Panc1 (cell line): ENCODE measurements around the gene CEP57. TPM values are rescaled to one million over a fixed set of nuclear protein-coding genes. Genes with fewer than 3 reads are reported as not detected.

Experiments used
- ATAC-seq: fragments of 200-7000 bp; cut with Tn5 transposase; 2 replicates; pipeline ENCODE4 v1.9.1; 2020; ENCODE audit warnings: mild to moderate bottlenecking, moderate library complexity
- BruUV-seq: library from RNA; stranded (reverse); fragments of 400-500 nt; replicated peaks from 2 replicates; lab custom pipeline; 2021; lab: Mats Ljungman, UMichigan
- CTCF ChIA-PET: fragments of 300-600 bp; sonication (Branson Sonifier 250); formaldehyde crosslinking; loops from one replicate; lab custom pipeline; 2022; ENCODE audit warnings: antibody characterized with exemption; lab: Charles Lee
- POLR2A ChIA-PET: fragments of 300-600 bp; sonication (Branson Sonifier 250); formaldehyde crosslinking; loops from one replicate; lab custom pipeline; 2022; ENCODE audit warnings: antibody characterized with exemption; lab: Charles Lee
- DNase-seq: peaks from one replicate; pipeline ENCODE4 v3.0.0-alpha.2; 2010; ENCODE audit warnings: low read depth, low spot score
- H3K27ac ChIP-seq: 2 replicates; pipeline ENCODE4 v1.5.1; 2011; ENCODE audit warnings: mild to moderate bottlenecking, low read length, inconsistent platforms
- H3K27me3 ChIP-seq: fragments of 200-500 bp; sonication (Bioruptor generic); 2 replicates; pipeline ENCODE4 v1.6.0; 2014; ENCODE audit warnings: low read length, inconsistent platforms; ENCODE audit not compliant: control insufficient read depth, insufficient read depth
- H3K36me3 ChIP-seq: fragments of 200-500 bp; sonication (Bioruptor generic); 2 replicates; pipeline ENCODE4 v1.5.1; 2014; ENCODE audit warnings: inconsistent platforms, mild to moderate bottlenecking, low read length, moderate library complexity; ENCODE audit not compliant: control insufficient read depth, insufficient read depth
- H3K4me1 ChIP-seq: 2 replicates; pipeline ENCODE4 v1.5.1; 2011; ENCODE audit warnings: inconsistent platforms, mild to moderate bottlenecking, low read length, moderate library complexity; ENCODE audit not compliant: control insufficient read depth, insufficient read depth
- H3K4me3 ChIP-seq, 2 experiments: 2 replicates each; pipeline ENCODE4 v1.5.1; 2011 to 2012; ENCODE audit warnings: low read depth in 2 of 2, low read length in 2 of 2, mild to moderate bottlenecking in 2 of 2, inconsistent platforms in 1 of 2, moderate library complexity in 1 of 2
- H3K9me3 ChIP-seq: fragments of 200-500 bp; sonication (Bioruptor generic); 2 replicates; pipeline ENCODE4 v1.5.1; 2014; ENCODE audit warnings: low read depth, mild to moderate bottlenecking, inconsistent platforms, low read length, moderate library complexity; ENCODE audit not compliant: control insufficient read depth, insufficient read depth
- POLR2AphosphoS5 ChIP-seq: IDR thresholded peaks from 2 replicates; pipeline ENCODE4 v1.6.1; 2012; ENCODE audit warnings: mild to moderate bottlenecking, low read depth, low read length, moderate library complexity
- SIN3A ChIP-seq: IDR thresholded peaks from 2 replicates; pipeline ENCODE4 v1.6.1; 2012; ENCODE audit warnings: low read depth, mild to moderate bottlenecking, low read length, moderate library complexity, borderline replicate concordance; ENCODE audit not compliant: insufficient read depth
- TCF7L2 ChIP-seq: IDR thresholded peaks from 2 replicates; pipeline ENCODE4 v1.6.1; 2011; ENCODE audit warnings: mild to moderate bottlenecking, low read depth, low read length, inconsistent platforms
- in situ Hi-C: cut with HindIII; loops from 2 replicates; pipeline ENCODE4 v1.10.0; 2016; ENCODE audit warnings: low sequenced_read_pairs, low pct_unique_long_range_greater_than_20kb
- intact Hi-C: fragments of 100-400 bp; cut with micrococcal nuclease; formaldehyde crosslinking; loops from one replicate; pipeline ENCODE4 v1.10.0; 2022; ENCODE audit not compliant: unreplicated experiment
- total RNA-seq: library from RNA; stranded (reverse); gene quantifications from one replicate; pipeline ENCODE4 v1.2.1, GENCODE V29; 2021; ENCODE audit not compliant: unreplicated experiment
- TF ChIP-seq, protein P1 (sequence below): fragments of 450-650 bp; IDR thresholded peaks from 2 replicates; pipeline ENCODE4 v1.5.1; 2017; ENCODE audit warnings: mild to moderate bottlenecking
- TF ChIP-seq, protein P2 (sequence below), 2 experiments: IDR thresholded peaks; 2 replicates each; pipeline ENCODE4 v1.6.1; 2011 to 2012; ENCODE audit warnings: low read depth in 2 of 2, control low read depth in 1 of 2, low read length in 1 of 2, mild to moderate bottlenecking in 1 of 2, moderate library complexity in 1 of 2; ENCODE audit not compliant: insufficient read depth in 1 of 2

The CEP57 gene
- total RNA-seq, 1 experiment from 2014 or later, result 50.3 TPM

DNA sequence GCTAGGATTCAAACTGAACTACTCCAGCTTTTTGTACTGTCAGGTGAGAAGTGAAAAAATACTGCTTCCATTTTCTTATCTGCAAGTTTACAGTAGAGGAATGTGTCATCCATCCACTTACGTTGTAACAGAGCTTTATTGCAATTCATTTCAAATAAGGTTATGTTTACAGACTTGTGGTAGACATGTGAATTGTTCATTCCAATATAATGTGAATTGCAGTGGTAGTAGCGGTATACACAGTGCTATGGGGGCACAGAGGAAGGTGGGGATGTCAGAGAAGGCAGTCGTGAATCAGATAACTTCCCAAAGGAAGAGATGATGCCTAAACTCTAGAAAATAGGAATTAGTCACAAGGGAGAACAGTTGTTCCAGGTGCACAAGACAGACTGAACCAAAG lies 42.5 kb downstream of the CEP57 start:
- no TSS peak for BruUV-seq
- Histone ChIP-seq H3K4me3 (no peak overlapping the region), H3K27me3 (no peaks in the 10 kb centered on the region), H3K9me3 (no peaks in the 10 kb centered on the region), H3K27ac (no peak overlapping the region), H3K4me1 (0 out of 2 replicates have a peak, but pooled peaks cover 4% of the 10 kb centered on the region), H3K36me3 (peaks cover 64% of the 10 kb centered on the region)
- POLR2A ChIA-PET, result no interaction called here
- no peak for ATAC-seq
- in situ Hi-C loops (no loop called here), intact Hi-C loops (loop anchor here (10.0 kb wide), 1 partner anchor 562 kb away; the partner anchor contains the start of gene JRKL)
- DNase-seq, result no peak
- CTCF ChIA-PET, result no interaction called here
- TF ChIP-seq TCF7L2 (no peak), POLR2AphosphoS5 (no peak), SIN3A (no peak)
- TF ChIP-seq, protein P1, sequence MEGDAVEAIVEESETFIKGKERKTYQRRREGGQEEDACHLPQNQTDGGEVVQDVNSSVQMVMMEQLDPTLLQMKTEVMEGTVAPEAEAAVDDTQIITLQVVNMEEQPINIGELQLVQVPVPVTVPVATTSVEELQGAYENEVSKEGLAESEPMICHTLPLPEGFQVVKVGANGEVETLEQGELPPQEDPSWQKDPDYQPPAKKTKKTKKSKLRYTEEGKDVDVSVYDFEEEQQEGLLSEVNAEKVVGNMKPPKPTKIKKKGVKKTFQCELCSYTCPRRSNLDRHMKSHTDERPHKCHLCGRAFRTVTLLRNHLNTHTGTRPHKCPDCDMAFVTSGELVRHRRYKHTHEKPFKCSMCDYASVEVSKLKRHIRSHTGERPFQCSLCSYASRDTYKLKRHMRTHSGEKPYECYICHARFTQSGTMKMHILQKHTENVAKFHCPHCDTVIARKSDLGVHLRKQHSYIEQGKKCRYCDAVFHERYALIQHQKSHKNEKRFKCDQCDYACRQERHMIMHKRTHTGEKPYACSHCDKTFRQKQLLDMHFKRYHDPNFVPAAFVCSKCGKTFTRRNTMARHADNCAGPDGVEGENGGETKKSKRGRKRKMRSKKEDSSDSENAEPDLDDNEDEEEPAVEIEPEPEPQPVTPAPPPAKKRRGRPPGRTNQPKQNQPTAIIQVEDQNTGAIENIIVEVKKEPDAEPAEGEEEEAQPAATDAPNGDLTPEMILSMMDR, result no peak
- TF ChIP-seq, protein P2, sequence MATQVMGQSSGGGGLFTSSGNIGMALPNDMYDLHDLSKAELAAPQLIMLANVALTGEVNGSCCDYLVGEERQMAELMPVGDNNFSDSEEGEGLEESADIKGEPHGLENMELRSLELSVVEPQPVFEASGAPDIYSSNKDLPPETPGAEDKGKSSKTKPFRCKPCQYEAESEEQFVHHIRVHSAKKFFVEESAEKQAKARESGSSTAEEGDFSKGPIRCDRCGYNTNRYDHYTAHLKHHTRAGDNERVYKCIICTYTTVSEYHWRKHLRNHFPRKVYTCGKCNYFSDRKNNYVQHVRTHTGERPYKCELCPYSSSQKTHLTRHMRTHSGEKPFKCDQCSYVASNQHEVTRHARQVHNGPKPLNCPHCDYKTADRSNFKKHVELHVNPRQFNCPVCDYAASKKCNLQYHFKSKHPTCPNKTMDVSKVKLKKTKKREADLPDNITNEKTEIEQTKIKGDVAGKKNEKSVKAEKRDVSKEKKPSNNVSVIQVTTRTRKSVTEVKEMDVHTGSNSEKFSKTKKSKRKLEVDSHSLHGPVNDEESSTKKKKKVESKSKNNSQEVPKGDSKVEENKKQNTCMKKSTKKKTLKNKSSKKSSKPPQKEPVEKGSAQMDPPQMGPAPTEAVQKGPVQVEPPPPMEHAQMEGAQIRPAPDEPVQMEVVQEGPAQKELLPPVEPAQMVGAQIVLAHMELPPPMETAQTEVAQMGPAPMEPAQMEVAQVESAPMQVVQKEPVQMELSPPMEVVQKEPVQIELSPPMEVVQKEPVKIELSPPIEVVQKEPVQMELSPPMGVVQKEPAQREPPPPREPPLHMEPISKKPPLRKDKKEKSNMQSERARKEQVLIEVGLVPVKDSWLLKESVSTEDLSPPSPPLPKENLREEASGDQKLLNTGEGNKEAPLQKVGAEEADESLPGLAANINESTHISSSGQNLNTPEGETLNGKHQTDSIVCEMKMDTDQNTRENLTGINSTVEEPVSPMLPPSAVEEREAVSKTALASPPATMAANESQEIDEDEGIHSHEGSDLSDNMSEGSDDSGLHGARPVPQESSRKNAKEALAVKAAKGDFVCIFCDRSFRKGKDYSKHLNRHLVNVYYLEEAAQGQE (IDR thresholded peaks at IDR 0.05; ENCODE audit: insufficient read depth in 1 of 2, low read depth in 2 of 2, low read length in 1 of 2), result no peak

DNA sequence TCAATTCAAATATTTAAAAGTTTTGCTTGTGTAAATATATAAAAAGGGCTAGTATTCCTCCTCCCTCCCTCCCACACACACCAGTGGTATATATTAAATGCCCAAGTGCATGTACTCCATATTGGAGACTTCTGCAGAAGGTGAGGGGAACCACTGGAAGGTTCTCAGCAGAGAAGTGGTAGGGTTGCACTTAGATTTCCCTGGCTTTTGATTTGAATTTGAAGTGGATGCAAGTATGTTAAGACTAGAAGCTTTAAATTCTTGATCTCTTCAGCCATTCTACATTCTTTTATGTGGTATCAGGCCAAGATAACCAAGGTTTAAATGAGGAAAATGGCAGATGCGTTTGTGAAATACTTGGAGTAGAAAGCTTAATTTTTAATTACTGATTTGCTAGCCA lies 43.1 kb downstream of the CEP57 start:
- Histone ChIP-seq H3K27me3 (no peaks in the 10 kb centered on the region), H3K27ac (no peak overlapping the region), H3K9me3 (no peaks in the 10 kb centered on the region), H3K4me3 (no peak overlapping the region), H3K4me1 (0 out of 2 replicates have a peak, but pooled peaks cover 4% of the 10 kb centered on the region), H3K36me3 (peaks cover 59% of the 10 kb centered on the region)
- TF ChIP-seq POLR2AphosphoS5 (no peak), TCF7L2 (no peak)
- TF ChIP-seq, protein P2 (IDR thresholded peaks at IDR 0.05; ENCODE audit: insufficient read depth in 1 of 2, low read depth in 2 of 2, low read length in 1 of 2), result no peak
- in situ Hi-C loops, result no loop called here
- intact Hi-C loops, result loop anchor here (10.0 kb wide), 1 partner anchor 561 kb away; the partner anchor contains the start of gene JRKL
- ATAC-seq, result no peak
- no TSS peak for BruUV-seq
- ChIA-PET POLR2A (no interaction called here), CTCF (no interaction called here)
- DNase-seq, result no peak
